MCF 10A (cell line): ENCODE results near the gene KRT20. TPM values are rescaled to one million over a fixed set of nuclear protein-coding genes. Genes with fewer than 3 reads are reported as not detected.

Experiments used
- BruUV-seq: library from RNA; stranded (reverse); fragments of 400-500 nt; replicated peaks from 2 replicates; lab custom pipeline; 2021; lab: Mats Ljungman, UMichigan
- CTCF ChIA-PET: fragments of 300-600 bp; sonication (Branson Sonifier 250); formaldehyde crosslinking; extraction: SDS; loops from one replicate; lab custom pipeline; 2021; ENCODE audit warnings: antibody characterized with exemption, inconsistent platforms; lab: Yijun Ruan, JAX
- POLR2A ChIA-PET: fragments of 300-600, 350-650 bp; sonication (Branson Sonifier 250); formaldehyde crosslinking; extraction: SDS; loops from one replicate; lab custom pipeline; 2020; ENCODE audit warnings: antibody characterized with exemption, inconsistent platforms; lab: Yijun Ruan, JAX
- DNase-seq: peaks from one replicate; pipeline ENCODE4 v3.0.0-alpha.2; 2018; ENCODE audit not compliant: unreplicated experiment
- H3K27ac Mint-ChIP-seq: one replicate; pipeline ENCODE4 v1.8.0; 2022; ENCODE audit warnings: mild to moderate bottlenecking, low read depth, mixed read lengths; ENCODE audit not compliant: unreplicated experiment
- H3K27me3 Mint-ChIP-seq: one replicate; pipeline ENCODE4 v1.8.0; 2022; ENCODE audit warnings: mixed read lengths; ENCODE audit not compliant: insufficient read depth, unreplicated experiment
- H3K36me3 Mint-ChIP-seq: one replicate; pipeline ENCODE4 v1.8.0; 2022; ENCODE audit warnings: mild to moderate bottlenecking, moderate library complexity, mixed read lengths; ENCODE audit not compliant: insufficient read depth, unreplicated experiment
- H3K4me1 Mint-ChIP-seq: one replicate; pipeline ENCODE4 v1.8.0; 2022; ENCODE audit warnings: mixed read lengths; ENCODE audit not compliant: insufficient read depth, unreplicated experiment
- H3K4me3 Mint-ChIP-seq: one replicate; pipeline ENCODE4 v1.8.0; 2022; ENCODE audit warnings: mild to moderate bottlenecking, moderate library complexity, mixed read lengths; ENCODE audit not compliant: unreplicated experiment
- H3K9me3 Mint-ChIP-seq: one replicate; pipeline ENCODE4 v1.8.0; 2022; ENCODE audit warnings: mixed read lengths; ENCODE audit not compliant: unreplicated experiment
- intact Hi-C: fragments of 100-400 bp; cut with micrococcal nuclease; formaldehyde crosslinking; loops from 2 replicates; pipeline ENCODE4 v1.14.1; 2022
- total RNA-seq: library from RNA; stranded (reverse); gene quantifications from 2 replicates; pipeline ENCODE4 v1.2.3, GENCODE V29; 2022
- TF ChIP-seq, protein P1 (sequence below): fragments of 200-600 bp; IDR thresholded peaks from one replicate; pipeline ENCODE4 v1.8.0; 2022; ENCODE audit warnings: antibody characterized with exemption, mild to moderate bottlenecking; ENCODE audit not compliant: unreplicated experiment

Gene KRT20
- total RNA-seq, 1 experiment from 2014 or later: not detected

DNA sequence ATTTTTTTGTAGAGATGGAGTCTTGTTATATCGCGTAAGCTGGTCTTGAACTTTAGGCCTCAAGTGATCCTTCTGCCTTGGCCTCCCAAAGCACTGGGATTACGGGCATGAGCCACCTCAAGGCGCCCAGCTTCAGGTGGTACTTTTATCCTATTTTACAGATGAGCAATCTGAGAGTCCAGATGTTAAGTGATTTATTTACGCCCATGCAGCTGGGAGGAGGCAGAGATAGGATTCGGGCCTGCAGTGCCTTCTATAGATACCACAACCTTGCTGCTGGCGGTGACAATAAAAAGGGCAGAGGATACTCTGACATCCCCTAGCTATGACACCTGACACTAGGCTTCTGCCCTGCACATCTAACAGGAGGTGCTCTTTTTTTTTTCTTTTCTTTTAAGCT, 13.7 kb downstream of the KRT20 start:
- CTCF ChIA-PET: interaction anchor here (0.6 to 1.6 kb wide), 6 partner anchors 12 to 792 kb away, joined by 3 to 5 read pairs (median 3); no protein-coding TSS in a partner anchor
- no peak overlapping the region for H3K27ac Mint-ChIP-seq
- intact Hi-C loops: no loop called here
- no peaks in the 10 kb centered on the region for H3K27me3 Mint-ChIP-seq
- H3K9me3 Mint-ChIP-seq: no peaks in the 10 kb centered on the region
- no peaks in the 10 kb centered on the region for H3K4me1 Mint-ChIP-seq
- no peak for DNase-seq
- POLR2A ChIA-PET: interaction anchor here (0.6 to 1.0 kb wide), 3 partner anchors 15 to 73 kb away, joined by 3 to 5 read pairs (median 4); no protein-coding TSS in a partner anchor
- TF ChIP-seq, protein P1, sequence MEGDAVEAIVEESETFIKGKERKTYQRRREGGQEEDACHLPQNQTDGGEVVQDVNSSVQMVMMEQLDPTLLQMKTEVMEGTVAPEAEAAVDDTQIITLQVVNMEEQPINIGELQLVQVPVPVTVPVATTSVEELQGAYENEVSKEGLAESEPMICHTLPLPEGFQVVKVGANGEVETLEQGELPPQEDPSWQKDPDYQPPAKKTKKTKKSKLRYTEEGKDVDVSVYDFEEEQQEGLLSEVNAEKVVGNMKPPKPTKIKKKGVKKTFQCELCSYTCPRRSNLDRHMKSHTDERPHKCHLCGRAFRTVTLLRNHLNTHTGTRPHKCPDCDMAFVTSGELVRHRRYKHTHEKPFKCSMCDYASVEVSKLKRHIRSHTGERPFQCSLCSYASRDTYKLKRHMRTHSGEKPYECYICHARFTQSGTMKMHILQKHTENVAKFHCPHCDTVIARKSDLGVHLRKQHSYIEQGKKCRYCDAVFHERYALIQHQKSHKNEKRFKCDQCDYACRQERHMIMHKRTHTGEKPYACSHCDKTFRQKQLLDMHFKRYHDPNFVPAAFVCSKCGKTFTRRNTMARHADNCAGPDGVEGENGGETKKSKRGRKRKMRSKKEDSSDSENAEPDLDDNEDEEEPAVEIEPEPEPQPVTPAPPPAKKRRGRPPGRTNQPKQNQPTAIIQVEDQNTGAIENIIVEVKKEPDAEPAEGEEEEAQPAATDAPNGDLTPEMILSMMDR: no peak
- no peaks in the 10 kb centered on the region for H3K36me3 Mint-ChIP-seq
- H3K4me3 Mint-ChIP-seq: no peak overlapping the region
- BruUV-seq: no TSS peak

DNA sequence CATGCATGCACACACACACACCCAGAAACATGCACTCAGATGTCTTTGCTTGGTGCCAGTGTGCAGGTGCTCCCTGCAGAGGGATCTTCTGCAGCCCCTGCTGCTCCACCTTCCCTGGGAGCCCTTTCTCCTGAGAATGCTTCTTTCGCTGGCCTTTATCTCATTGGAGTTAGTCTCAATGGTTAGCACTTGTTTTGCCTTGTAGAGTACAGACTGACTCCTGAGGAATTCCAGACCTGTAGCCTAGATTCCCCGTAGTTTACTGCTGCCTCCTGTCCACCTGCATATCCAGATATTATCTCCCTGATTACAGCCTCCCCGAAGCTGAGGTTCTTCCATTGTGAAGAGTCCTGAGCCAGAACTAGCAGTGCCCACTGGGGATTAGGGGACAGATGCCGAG, 14.9 kb downstream of the KRT20 start:
- intact Hi-C loops: no loop called here
- ChIA-PET POLR2A (no interaction called here), CTCF (interaction anchor here (0.6 kb wide), 1 partner anchor 650 kb away, joined by 3 read pairs; no protein-coding TSS in a partner anchor)
- no TSS peak for BruUV-seq
- Mint-ChIP-seq H3K27me3 (no peaks in the 10 kb centered on the region), H3K36me3 (no peaks in the 10 kb centered on the region), H3K9me3 (no peaks in the 10 kb centered on the region), H3K4me3 (no peak overlapping the region), H3K27ac (no peak overlapping the region), H3K4me1 (no peaks in the 10 kb centered on the region)
- no peak for DNase-seq
- TF ChIP-seq, protein P1: no peak

DNA sequence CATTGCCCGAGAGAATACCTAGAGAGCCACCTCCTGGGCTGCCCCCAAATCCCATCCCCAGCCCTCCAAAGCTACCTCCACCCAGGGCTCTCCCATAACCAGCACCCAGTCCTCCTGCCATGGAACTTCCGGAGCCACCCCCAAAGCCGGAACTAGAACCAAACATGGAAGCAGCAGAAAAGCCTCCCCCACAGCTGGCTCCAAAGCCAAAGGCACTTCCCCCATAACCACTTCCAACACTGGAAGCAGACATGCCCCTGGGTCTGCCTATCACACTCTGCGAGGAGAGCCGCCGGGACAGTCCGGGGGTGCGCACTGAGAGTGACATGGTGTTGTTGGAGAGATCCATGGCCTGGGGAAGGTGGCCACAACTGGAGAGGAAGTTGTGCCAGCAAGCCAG, 18.2 kb downstream of the KRT20 start, which contains the start of gene KRT12:
TSS of gene KRT12 (minus strand) at position 386 of the 400 bp plus-strand sequence. CDS start at position 349, 37 bp downstream.
- no peaks in the 10 kb centered on the region for H3K4me1 Mint-ChIP-seq
- no peaks in the 10 kb centered on the region for H3K9me3 Mint-ChIP-seq
- ChIA-PET POLR2A (interaction anchor here (0.6 to 1.0 kb wide), 3 partner anchors 34 to 60 kb away, joined by 3 to 5 read pairs (median 4); no protein-coding TSS in a partner anchor), CTCF (interaction anchor here (1.0 kb wide), 1 partner anchor 781 kb away, joined by 3 read pairs; no protein-coding TSS in a partner anchor)
- intact Hi-C loops: no loop called here
- TF ChIP-seq, protein P1: no peak
- H3K27ac Mint-ChIP-seq: no peak within 1 kb of the TSS
- H3K27me3 Mint-ChIP-seq: no peaks in the 10 kb centered on the region
- no peak within 1 kb of the TSS for H3K4me3 Mint-ChIP-seq
- H3K36me3 Mint-ChIP-seq: no peaks in the 10 kb centered on the region
- no TSS peak for BruUV-seq
- DNase-seq: no peak

DNA sequence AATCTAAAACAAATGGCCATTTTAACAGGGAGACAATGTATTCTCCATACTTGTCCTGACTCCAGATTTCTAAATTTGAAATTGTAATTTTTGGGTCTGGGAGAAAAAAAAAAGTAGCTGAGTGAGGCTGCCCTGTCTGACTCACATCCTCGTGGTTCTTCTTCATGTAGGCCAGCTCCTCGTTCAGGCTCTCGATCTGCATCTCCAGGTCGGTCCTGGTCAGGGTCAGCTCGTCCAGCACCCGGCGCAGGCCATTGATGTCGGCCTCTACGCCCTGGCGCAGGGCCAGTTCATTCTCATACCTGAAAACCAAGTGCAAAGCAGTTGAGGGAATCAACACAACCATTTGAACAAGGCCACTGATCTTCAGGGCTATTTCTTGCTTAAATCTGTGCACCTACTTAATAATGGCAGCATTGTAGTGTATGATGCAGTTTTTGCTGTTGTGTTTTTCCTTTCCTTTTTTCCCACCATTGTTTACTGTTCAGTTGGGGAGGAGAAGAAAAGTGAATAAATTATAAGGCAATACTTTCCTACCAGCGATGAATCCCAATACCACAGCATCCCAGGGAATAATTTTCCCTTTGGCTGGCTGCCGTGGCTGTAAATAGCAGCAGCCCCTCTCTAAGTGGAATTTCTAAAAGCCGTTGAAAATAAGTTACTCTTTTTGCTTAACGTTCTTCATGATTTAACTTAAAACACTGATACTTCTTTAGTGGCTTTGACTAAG, 20.2 kb downstream of the KRT20 start:
- intact Hi-C loops: no loop called here
- no peak overlapping the region for H3K27ac Mint-ChIP-seq
- POLR2A ChIA-PET: interaction anchor here (0.6 kb wide), 1 partner anchor 19 kb away, joined by 3 read pairs; no protein-coding TSS in a partner anchor
- H3K9me3 Mint-ChIP-seq: no peaks in the 10 kb centered on the region
- no peaks in the 10 kb centered on the region for H3K36me3 Mint-ChIP-seq
- no TSS peak for BruUV-seq
- CTCF ChIA-PET: interaction anchor here (0.6 to 1.1 kb wide), 2 partner anchors 19 to 115 kb away, joined by 3 read pairs; no protein-coding TSS in a partner anchor
- H3K27me3 Mint-ChIP-seq: no peaks in the 10 kb centered on the region
- TF ChIP-seq, protein P1: no peak
- H3K4me1 Mint-ChIP-seq: no peaks in the 10 kb centered on the region
- no peak overlapping the region for H3K4me3 Mint-ChIP-seq
- DNase-seq: no peak
